HCT116 (cell line): ENCODE data around the gene CLDN20. TPM values are rescaled to one million over a fixed set of nuclear protein-coding genes. Genes with fewer than 3 reads are reported as not detected.

Experiments used
- ATAC-seq: fragments of 200-7000 bp; cut with Tn5 transposase; 2 replicates; pipeline ENCODE4 v1.9.1; 2020; ENCODE audit warnings: mild to moderate bottlenecking, moderate library complexity
- BruUV-seq: library from RNA; stranded (reverse); fragments of 400-500 nt; replicated peaks from 2 replicates; lab custom pipeline; 2021; lab: Mats Ljungman, UMichigan
- CTCF ChIA-PET: fragments of 300-600 bp; sonication (Branson Sonifier 250); formaldehyde crosslinking; loops from one replicate; lab custom pipeline; 2021; ENCODE audit warnings: antibody characterized with exemption; lab: Charles Lee
- POLR2A ChIA-PET: fragments of 300-600, 350-600 bp; sonication (Branson Sonifier 250); formaldehyde crosslinking; loops from one replicate; lab custom pipeline; 2021; ENCODE audit warnings: antibody characterized with exemption; lab: Charles Lee
- RAD21 ChIA-PET, 2 experiments: fragments of 300-600 bp; sonication (Branson Sonifier 250); formaldehyde crosslinking; loops; one replicate each; lab custom pipeline; 2023; ENCODE audit warnings: low total read pairs in 2 of 2; ENCODE audit not compliant: uncharacterized antibody in 2 of 2, unreplicated experiment in 2 of 2, low non-redundant PET in 1 of 2; lab: Charles Lee
- DNase-seq: peaks from one replicate; pipeline ENCODE4 v3.0.0-alpha.2; 2010; ENCODE audit warnings: low read depth, low spot score
- H2AFZ ChIP-seq: fragments of 200-600 bp; shearing (Covaris generic), sonication (generic); 2 replicates; pipeline ENCODE4 v1.6.1; 2017; ENCODE audit warnings: low read depth, mixed run types, mixed read lengths, antibody characterized with exemption, low read length; ENCODE audit not compliant: poor library complexity, severe bottlenecking
- H3K27ac ChIP-seq: 2 replicates; pipeline ENCODE4 v1.5.1; 2012; ENCODE audit warnings: low read depth, low read length
- H3K27me3 ChIP-seq: fragments of 200-600 bp; sonication (generic); 2 replicates; pipeline ENCODE4 v1.6.1; 2016; ENCODE audit warnings: mixed run types, low read length, mixed read lengths; ENCODE audit not compliant: insufficient read depth
- H3K36me3 ChIP-seq, 2 experiments: fragments of 200-500 bp in 1 of 2; fragments of 200-600 bp in 1 of 2; sonication (Bioruptor generic) in 1 of 2; sonication (generic) in 1 of 2; 2 replicates each; pipeline versions ENCODE4 v1.5.1 to v1.6.1; 2014 to 2016; ENCODE audit warnings: low read length in 2 of 2, inconsistent platforms in 1 of 2, mixed read lengths in 1 of 2, mixed run types in 1 of 2; ENCODE audit not compliant: insufficient read depth in 2 of 2, control insufficient read depth in 1 of 2
- H3K4me1 ChIP-seq, 2 experiments: fragments of 200-600 bp in 1 of 2; sonication (generic) in 1 of 2; 2 replicates each; pipeline versions ENCODE4 v1.5.1 to v1.6.1; 2012 to 2017; ENCODE audit warnings: low read length in 2 of 2, inconsistent platforms in 1 of 2, mild to moderate bottlenecking in 1 of 2, mixed read lengths in 1 of 2, mixed run types in 1 of 2, moderate library complexity in 1 of 2; ENCODE audit not compliant: insufficient read depth in 2 of 2, control insufficient read depth in 1 of 2
- H3K4me2 ChIP-seq: fragments of 200-600 bp; sonication (generic); 2 replicates; pipeline ENCODE4 v1.6.1; 2017; ENCODE audit warnings: mixed run types, low read length, mixed read lengths
- H3K4me3 ChIP-seq, 2 experiments: fragments of 200-600 bp in 1 of 2; sonication (generic) in 1 of 2; replicated peaks in 1 of 2; 2 replicates each; pipeline ENCODE4 v1.5.1; 2011 to 2016; ENCODE audit warnings: low read length in 2 of 2, control low read depth in 1 of 2, low read depth in 1 of 2, mild to moderate bottlenecking in 1 of 2, mixed read lengths in 1 of 2, mixed run types in 1 of 2
- H3K79me2 ChIP-seq: fragments of 200-600 bp; sonication (generic); 2 replicates; pipeline ENCODE4 v1.6.1; 2017; ENCODE audit warnings: mild to moderate bottlenecking, mixed run types, low read length, moderate library complexity, mixed read lengths; ENCODE audit not compliant: insufficient read depth
- H3K9ac ChIP-seq: fragments of 200-600 bp; sonication (generic); 2 replicates; pipeline ENCODE4 v1.6.1; 2016; ENCODE audit warnings: low read length, mixed read lengths
- H3K9me2 ChIP-seq: fragments of 200-600 bp; sonication (generic), shearing (Covaris generic); 2 replicates; pipeline ENCODE4 v1.6.1; 2017; ENCODE audit warnings: mixed run types, mild to moderate bottlenecking, moderate library complexity; ENCODE audit not compliant: insufficient read depth
- H3K9me3 ChIP-seq, 2 experiments: fragments of 200-500 bp in 1 of 2; fragments of 200-600 bp in 1 of 2; sonication (Bioruptor generic) in 1 of 2; sonication (generic) in 1 of 2; 2 replicates each; pipeline ENCODE4 v1.6.1; 2014 to 2017; ENCODE audit warnings: low read length in 2 of 2, mixed read lengths in 2 of 2, inconsistent platforms in 1 of 2, low read depth in 1 of 2, mild to moderate bottlenecking in 1 of 2, mixed run types in 1 of 2, moderate library complexity in 1 of 2; ENCODE audit not compliant: control insufficient read depth in 1 of 2, insufficient read depth in 1 of 2
- H4K20me1 ChIP-seq: fragments of 200-600 bp; sonication (generic), shearing (Covaris generic); 2 replicates; pipeline ENCODE4 v1.6.1; 2017; ENCODE audit warnings: mixed run types, mild to moderate bottlenecking, moderate library complexity; ENCODE audit not compliant: insufficient read depth
- CTCF ChIP-seq, 3 experiments: fragments of 200-600 bp in 1 of 3; sonication (generic) in 1 of 3; IDR thresholded peaks in 2 of 3; conservative IDR thresholded peaks in 1 of 3; 2 replicates each; pipeline ENCODE4 v1.5.1; 2012 to 2017; ENCODE audit warnings: low read depth in 2 of 3, low read length in 2 of 3, antibody characterized with exemption in 1 of 3, borderline replicate concordance in 1 of 3, control low read depth in 1 of 3, mild to moderate bottlenecking in 1 of 3, mixed read lengths in 1 of 3, mixed run types in 1 of 3, moderate library complexity in 1 of 3; ENCODE audit not compliant: insufficient read depth in 1 of 3
- EGR1 ChIP-seq: IDR thresholded peaks from 2 replicates; pipeline ENCODE4 v1.6.1; 2012; ENCODE audit warnings: low read depth
- ELF1 ChIP-seq: IDR thresholded peaks from 2 replicates; pipeline ENCODE4 v1.6.1; 2012; ENCODE audit warnings: low read depth, borderline replicate concordance
- JUND ChIP-seq: IDR thresholded peaks from 2 replicates; pipeline ENCODE4 v1.6.1; 2012
- MAX ChIP-seq: IDR thresholded peaks from 2 replicates; pipeline ENCODE4 v1.6.1; 2012
- POLR2A ChIP-seq: IDR thresholded peaks from 2 replicates; pipeline ENCODE4 v1.7.0; 2011; ENCODE audit warnings: borderline replicate concordance; ENCODE audit not compliant: insufficient read depth, insufficient read length; ENCODE audit errors: extremely low read depth
- RAD21 ChIP-seq: IDR thresholded peaks from 2 replicates; pipeline ENCODE4 v1.6.1; 2012; ENCODE audit warnings: low read depth, mild to moderate bottlenecking
- TCF7L2 ChIP-seq: IDR thresholded peaks from 2 replicates; pipeline ENCODE4 v1.7.0; 2011; ENCODE audit warnings: borderline replicate concordance, inconsistent platforms; ENCODE audit not compliant: insufficient read depth, insufficient read length; ENCODE audit errors: extremely low read depth
- ZFX ChIP-seq: fragments of 450-650 bp; IDR thresholded peaks from 2 replicates; pipeline ENCODE4 v1.6.1; 2017
- ZNF274 ChIP-seq: fragments of 200-500 bp; sonication (Bioruptor generic); IDR thresholded peaks from 2 replicates; pipeline ENCODE4 v1.6.1; 2014; ENCODE audit warnings: mild to moderate bottlenecking, low read depth, low read length, inconsistent platforms
- intact Hi-C: fragments of 100-400 bp; cut with micrococcal nuclease; formaldehyde crosslinking; loops from 2 replicates; pipeline ENCODE4 v1.10.0; 2022
- total RNA-seq: library from RNA; stranded (reverse); gene quantifications from one replicate; pipeline ENCODE4 v1.2.1, GENCODE V29; 2021; ENCODE audit not compliant: unreplicated experiment
- TF ChIP-seq, protein P1 (sequence below): IDR thresholded peaks from 2 replicates; pipeline ENCODE4 v1.6.1; 2012; ENCODE audit warnings: low read depth

Gene CLDN20
- total RNA-seq, 1 experiment from 2014 or later, result not detected

- TF ChIP-seq, protein P1, sequence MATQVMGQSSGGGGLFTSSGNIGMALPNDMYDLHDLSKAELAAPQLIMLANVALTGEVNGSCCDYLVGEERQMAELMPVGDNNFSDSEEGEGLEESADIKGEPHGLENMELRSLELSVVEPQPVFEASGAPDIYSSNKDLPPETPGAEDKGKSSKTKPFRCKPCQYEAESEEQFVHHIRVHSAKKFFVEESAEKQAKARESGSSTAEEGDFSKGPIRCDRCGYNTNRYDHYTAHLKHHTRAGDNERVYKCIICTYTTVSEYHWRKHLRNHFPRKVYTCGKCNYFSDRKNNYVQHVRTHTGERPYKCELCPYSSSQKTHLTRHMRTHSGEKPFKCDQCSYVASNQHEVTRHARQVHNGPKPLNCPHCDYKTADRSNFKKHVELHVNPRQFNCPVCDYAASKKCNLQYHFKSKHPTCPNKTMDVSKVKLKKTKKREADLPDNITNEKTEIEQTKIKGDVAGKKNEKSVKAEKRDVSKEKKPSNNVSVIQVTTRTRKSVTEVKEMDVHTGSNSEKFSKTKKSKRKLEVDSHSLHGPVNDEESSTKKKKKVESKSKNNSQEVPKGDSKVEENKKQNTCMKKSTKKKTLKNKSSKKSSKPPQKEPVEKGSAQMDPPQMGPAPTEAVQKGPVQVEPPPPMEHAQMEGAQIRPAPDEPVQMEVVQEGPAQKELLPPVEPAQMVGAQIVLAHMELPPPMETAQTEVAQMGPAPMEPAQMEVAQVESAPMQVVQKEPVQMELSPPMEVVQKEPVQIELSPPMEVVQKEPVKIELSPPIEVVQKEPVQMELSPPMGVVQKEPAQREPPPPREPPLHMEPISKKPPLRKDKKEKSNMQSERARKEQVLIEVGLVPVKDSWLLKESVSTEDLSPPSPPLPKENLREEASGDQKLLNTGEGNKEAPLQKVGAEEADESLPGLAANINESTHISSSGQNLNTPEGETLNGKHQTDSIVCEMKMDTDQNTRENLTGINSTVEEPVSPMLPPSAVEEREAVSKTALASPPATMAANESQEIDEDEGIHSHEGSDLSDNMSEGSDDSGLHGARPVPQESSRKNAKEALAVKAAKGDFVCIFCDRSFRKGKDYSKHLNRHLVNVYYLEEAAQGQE, result no peak
- TF ChIP-seq JUND, result peak; percentile 81
These were observed 40.0 kb upstream of the CLDN20 start (continued) for GRCh38 chr6:155223646-155224451.

- Histone ChIP-seq H3K4me1 (peaks cover 0 to 17% of the 10 kb centered on the region in 2 experiments; a peak in 2 of 4 replicates), H3K27me3 (no peaks in the 10 kb centered on the region), H3K4me2 (peak overlapping the region; percentile 56), H3K9me2 (no peaks in the 10 kb centered on the region), H3K4me3 (no peak overlapping the region), H2AFZ (no peak overlapping the region), H3K79me2 (no peaks in the 10 kb centered on the region), H3K9ac (no peak overlapping the region), H4K20me1 (no peaks in the 10 kb centered on the region), H3K36me3 (no peaks in the 10 kb centered on the region), H3K27ac (no peak overlapping the region), H3K9me3 (no peaks in the 10 kb centered on the region)
- ChIA-PET RAD21 (no interaction called here), POLR2A (no interaction called here), CTCF (no interaction called here)
- intact Hi-C loops, result no loop called here
- BruUV-seq, result no TSS peak
- ATAC-seq (no peak), DNase-seq (no peak)
- TF ChIP-seq ZNF274 (no peak), ZFX (no peak), POLR2A (no peak), MAX (no peak), CTCF (IDR thresholded peaks at IDR 0.05 in 2 of 3, conservative IDR thresholded peaks at IDR 0.05 in 1 of 3; ENCODE audit: borderline replicate concordance in 1 of 3, insufficient read depth in 1 of 3, low read depth in 2 of 3, low read length in 2 of 3) (no peak), EGR1 (no peak), TCF7L2 (no peak), ELF1 (no peak), RAD21 (no peak), JUND (no peak)
- TF ChIP-seq, protein P1, result no peak
These were observed 39.2 kb upstream of the CLDN20 start for GRCh38 chr6:155224618-155225017.
